Measurements from ENCODE around the gene HSPA4L.

GRCh38 chr4:127828121-127828520 lies 46.0 kb downstream of the HSPA4L start:
- TF ChIP-seq CTCF (IDR thresholded peaks at IDR 0.05; ENCODE audit: insufficient read depth, low read length, poor library complexity, severe bottlenecking) = no peak
- no peak for TF ChIP-seq EZH2phosphoT487 (conservative IDR thresholded peaks at IDR 0.05; ENCODE audit: low read length)
